ENCODE measurements around the gene MTRF1.

DNA sequence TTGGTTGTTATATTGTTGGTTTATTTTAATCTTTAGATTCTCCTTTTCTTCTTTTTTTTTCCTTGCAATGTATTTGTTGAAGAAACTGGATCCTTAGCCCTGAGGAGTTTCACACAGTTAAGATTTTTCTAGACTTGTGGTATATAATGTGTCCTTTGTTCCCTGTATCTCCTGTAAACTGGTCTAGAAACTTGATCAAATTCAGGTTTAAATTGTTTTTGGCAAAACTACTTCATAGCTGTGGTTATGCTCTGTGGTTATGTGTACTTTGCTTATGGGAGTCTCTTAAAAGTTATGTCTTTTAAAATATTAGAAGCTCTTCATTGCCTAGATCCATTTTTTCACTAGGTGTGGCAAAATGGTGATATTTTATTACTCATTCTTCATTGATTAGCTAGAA is 3.7 kb upstream of the MTRF1 start:
- TF ChIP-seq, protein P1, sequence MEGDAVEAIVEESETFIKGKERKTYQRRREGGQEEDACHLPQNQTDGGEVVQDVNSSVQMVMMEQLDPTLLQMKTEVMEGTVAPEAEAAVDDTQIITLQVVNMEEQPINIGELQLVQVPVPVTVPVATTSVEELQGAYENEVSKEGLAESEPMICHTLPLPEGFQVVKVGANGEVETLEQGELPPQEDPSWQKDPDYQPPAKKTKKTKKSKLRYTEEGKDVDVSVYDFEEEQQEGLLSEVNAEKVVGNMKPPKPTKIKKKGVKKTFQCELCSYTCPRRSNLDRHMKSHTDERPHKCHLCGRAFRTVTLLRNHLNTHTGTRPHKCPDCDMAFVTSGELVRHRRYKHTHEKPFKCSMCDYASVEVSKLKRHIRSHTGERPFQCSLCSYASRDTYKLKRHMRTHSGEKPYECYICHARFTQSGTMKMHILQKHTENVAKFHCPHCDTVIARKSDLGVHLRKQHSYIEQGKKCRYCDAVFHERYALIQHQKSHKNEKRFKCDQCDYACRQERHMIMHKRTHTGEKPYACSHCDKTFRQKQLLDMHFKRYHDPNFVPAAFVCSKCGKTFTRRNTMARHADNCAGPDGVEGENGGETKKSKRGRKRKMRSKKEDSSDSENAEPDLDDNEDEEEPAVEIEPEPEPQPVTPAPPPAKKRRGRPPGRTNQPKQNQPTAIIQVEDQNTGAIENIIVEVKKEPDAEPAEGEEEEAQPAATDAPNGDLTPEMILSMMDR (IDR thresholded peaks at IDR 0.05; ENCODE audit: low read depth, low read length) = no peak
- TF ChIP-seq POLR2A (IDR thresholded peaks at IDR 0.05; ENCODE audit: extremely low read depth, insufficient read length) (no peak), MYC (IDR thresholded peaks at IDR 0.05; ENCODE audit: low read depth, low read length) (no peak)
- TF ChIP-seq, protein P2, sequence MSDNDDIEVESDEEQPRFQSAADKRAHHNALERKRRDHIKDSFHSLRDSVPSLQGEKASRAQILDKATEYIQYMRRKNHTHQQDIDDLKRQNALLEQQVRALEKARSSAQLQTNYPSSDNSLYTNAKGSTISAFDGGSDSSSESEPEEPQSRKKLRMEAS (IDR thresholded peaks at IDR 0.05; ENCODE audit: low read depth, low read length) = no peak

All from NB4 (cell line).